ENCODE data around the gene AHSG.

AHSG gene

DNA sequence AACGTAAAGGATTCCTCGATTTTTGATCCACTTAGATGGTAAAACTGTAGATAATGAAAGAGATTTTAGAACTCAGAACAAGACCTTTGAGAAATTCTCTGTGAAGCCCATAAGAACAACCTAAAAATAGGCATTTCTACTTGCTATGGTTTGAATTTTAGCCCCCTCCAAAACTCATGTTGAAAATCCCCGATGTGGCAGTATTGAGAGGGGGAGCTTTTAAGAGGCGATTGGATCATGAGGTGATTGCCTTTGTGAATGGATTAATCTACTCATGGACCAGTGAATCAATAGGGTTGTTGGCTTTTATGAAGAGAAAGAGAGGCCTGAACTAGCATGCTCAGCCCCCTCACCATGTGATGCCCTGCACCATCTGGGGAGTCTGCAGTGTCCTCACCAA is 20.2 kb upstream of the AHSG start:
- H3K4me3 ChIP-seq (ENCODE audit: control insufficient read depth, low read depth, low read length) = no peak overlapping the region
- TF ChIP-seq, protein P1, sequence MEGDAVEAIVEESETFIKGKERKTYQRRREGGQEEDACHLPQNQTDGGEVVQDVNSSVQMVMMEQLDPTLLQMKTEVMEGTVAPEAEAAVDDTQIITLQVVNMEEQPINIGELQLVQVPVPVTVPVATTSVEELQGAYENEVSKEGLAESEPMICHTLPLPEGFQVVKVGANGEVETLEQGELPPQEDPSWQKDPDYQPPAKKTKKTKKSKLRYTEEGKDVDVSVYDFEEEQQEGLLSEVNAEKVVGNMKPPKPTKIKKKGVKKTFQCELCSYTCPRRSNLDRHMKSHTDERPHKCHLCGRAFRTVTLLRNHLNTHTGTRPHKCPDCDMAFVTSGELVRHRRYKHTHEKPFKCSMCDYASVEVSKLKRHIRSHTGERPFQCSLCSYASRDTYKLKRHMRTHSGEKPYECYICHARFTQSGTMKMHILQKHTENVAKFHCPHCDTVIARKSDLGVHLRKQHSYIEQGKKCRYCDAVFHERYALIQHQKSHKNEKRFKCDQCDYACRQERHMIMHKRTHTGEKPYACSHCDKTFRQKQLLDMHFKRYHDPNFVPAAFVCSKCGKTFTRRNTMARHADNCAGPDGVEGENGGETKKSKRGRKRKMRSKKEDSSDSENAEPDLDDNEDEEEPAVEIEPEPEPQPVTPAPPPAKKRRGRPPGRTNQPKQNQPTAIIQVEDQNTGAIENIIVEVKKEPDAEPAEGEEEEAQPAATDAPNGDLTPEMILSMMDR (conservative IDR thresholded peaks at IDR 0.05; ENCODE audit: control insufficient read depth, insufficient read depth, low read depth, low read length) = no peak
- no peak for DNase-seq (ENCODE audit: low read depth)

DNA sequence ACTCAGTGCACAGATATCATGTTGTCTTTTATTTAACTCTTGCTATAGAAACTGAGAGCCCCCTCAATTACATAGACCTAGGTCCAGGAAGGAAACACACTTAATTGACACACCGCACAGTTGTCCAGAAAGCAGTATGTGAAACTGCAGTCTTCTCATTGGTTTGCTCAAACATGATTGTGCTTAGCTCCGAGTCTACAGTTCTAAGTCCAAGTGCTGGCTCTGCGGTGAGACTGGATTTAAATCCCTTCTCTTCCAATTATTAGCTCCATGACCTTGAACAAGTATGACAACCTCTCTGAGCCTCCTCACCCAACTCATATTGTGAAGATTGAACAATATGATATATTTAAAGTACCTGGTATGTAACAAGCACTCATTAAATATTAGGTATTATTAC is 19.0 kb upstream of the AHSG start:
- H3K4me3 ChIP-seq (ENCODE audit: control insufficient read depth, low read depth, low read length) = no peak overlapping the region
- TF ChIP-seq, protein P1 (conservative IDR thresholded peaks at IDR 0.05; ENCODE audit: control insufficient read depth, insufficient read depth, low read depth, low read length) = no peak
- no peak for DNase-seq (ENCODE audit: low read depth)

DNA sequence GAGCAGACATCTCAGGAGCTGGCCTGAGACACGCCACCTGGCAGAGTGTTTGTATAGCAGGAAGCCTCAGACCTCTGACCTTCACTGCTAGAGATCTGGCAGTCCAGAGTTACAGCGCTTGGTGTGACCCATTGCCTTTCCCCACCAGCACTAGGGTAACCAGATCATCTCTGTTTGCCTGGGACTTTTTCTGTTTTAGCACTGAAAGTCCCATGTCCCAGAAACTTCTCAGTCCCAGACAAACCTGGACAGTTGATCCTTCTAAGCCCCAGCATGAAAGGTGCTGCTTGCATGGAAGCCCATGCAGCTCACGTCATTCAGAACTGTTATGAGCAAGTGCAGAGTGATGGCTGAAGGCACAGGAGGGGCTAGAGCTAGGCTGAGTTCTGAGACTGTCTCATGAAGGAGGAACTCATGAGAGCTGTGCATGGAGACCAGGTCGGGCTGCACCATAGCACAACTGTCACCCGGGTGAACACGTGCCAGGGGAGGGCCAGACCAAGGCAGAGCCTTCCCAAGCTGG is 18.2 kb upstream of the AHSG start:
- TF ChIP-seq, protein P1 (conservative IDR thresholded peaks at IDR 0.05; ENCODE audit: control insufficient read depth, insufficient read depth, low read depth, low read length) = no peak

DNA sequence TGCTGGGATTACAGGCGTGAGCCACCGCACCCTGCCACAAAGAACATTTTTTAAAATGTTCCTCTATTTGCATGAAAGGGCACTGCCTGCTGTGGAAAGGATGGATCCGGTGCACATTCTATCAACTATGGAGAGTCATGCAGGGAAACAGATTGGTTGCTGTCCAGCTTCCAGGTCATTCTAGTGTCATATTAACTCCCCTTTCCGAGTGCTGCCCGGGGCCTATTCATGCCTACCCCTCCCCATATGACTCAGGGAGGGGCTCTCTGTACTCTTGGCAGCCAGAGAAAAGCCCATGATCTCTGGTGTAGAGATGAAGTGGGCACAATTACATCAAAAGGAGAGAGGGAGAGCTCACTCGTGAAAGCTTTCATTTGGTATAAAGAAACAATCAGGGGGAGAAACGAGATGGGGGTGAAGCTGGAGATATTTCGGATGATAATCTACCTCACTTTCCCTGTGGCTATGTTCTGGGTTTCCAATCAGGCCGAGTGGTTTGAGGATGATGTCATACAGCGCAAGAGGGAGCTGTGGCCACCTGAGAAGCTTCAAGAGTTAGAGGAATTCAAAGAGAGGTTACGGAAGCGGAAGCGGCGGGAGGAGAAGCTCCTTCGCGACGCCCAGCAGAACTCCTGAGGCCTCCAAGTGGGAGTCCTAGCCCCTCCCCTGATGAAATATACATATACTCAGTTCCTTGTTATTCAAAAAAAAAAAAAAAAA is 16.1 kb upstream of the AHSG start:
- no peak for DNase-seq (ENCODE audit: low read depth)
- TF ChIP-seq, protein P1 (conservative IDR thresholded peaks at IDR 0.05; ENCODE audit: control insufficient read depth, insufficient read depth, low read depth, low read length) = no peak
- H3K4me3 ChIP-seq (ENCODE audit: control insufficient read depth, low read depth, low read length) = no peak overlapping the region

More for the DNA sequence above, 18.2 kb upstream of the AHSG start:
- DNase-seq (ENCODE audit: low read depth) = no peak
- H3K4me3 ChIP-seq (ENCODE audit: control insufficient read depth, low read depth, low read length) = no peak overlapping the region

DNA sequence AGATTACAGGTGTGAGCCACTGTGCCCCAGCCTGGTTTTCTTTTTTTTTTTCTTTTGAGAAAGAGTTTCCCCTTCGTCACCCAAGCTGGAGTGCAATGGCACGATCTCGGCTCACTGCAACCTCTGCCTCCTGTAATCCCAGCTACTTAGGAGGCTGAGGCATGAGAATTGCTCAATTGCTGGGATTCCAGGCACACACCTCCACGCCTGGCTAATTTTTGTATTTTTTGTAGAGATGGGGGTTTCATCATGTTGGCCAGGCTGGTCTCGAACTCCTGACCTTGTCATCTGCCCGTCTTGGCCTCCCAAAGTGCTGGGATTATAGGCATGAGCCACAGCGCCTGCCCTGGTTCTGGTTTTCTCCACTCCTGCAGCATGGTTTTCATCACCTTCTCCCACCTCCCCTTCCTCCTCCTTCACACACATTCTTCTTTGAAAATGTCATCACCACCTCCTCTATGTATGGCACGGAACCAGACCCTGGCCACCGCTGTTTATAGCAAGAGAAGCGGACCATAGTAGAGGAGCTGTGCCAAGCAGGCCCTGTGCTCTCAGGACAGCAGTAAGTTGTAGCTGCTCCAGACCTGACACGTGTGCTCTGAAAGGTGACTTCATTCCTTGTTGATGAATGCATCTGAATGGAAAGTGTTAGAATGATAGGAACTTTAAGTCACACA is 14.6 kb upstream of the AHSG start:
- TF ChIP-seq, protein P1 (conservative IDR thresholded peaks at IDR 0.05; ENCODE audit: control insufficient read depth, insufficient read depth, low read depth, low read length) = no peak
- peak; percentile 48 for DNase-seq (ENCODE audit: low read depth)
- no peak overlapping the region for H3K4me3 ChIP-seq (ENCODE audit: control insufficient read depth, low read depth, low read length)

DNA sequence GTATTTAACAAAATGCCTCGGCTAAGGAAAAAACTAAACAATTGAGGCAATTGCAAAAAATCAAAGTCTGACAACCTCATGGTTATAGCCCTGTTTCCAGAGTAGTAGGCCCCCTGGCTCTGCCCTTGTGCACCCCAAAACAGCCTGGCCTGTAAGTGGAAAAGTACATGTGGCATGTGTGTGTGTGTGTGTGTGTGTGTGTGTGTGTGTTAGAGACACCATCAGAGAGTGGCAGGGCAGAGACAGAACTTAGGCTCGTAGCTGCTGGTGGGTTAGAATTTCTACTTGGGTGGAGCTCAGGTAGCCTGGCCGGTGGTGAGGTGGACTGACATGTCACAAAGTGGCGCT is 14.1 kb upstream of the AHSG start:
- DNase-seq (ENCODE audit: low read depth) = no peak
- H3K4me3 ChIP-seq (ENCODE audit: control insufficient read depth, low read depth, low read length) = no peak overlapping the region
- TF ChIP-seq, protein P1 (conservative IDR thresholded peaks at IDR 0.05; ENCODE audit: control insufficient read depth, insufficient read depth, low read depth, low read length) = no peak

All from fibroblast of mammary gland (primary cell).